Skin epidermis (tissue), 12 donors: ENCODE measurements around the gene C16orf90.
"Not testable (repeated sequence)": the region's sequence is repeated elsewhere in the genome, so short reads cannot be mapped to it uniquely, and the experiment has no call there.

Source experiments
- H3K27ac ChIP-seq, 21 experiments: fragments of 200-600 bp; sonication (generic) in 11 of 21; one replicate each; pipeline ENCODE4 v1.5.0; 2020; ENCODE audit warnings: mild to moderate bottlenecking in 3 of 21, inconsistent platforms in 2 of 21, moderate library complexity in 2 of 21
- H3K4me3 ChIP-seq, 7 experiments: fragments of 200-600 bp; sonication (generic) in 2 of 7; one replicate each; pipeline ENCODE4 v1.5.0; 2020; ENCODE audit warnings: inconsistent platforms in 2 of 7, mild to moderate bottlenecking in 2 of 7, moderate library complexity in 1 of 7

C16orf90 gene

DNA sequence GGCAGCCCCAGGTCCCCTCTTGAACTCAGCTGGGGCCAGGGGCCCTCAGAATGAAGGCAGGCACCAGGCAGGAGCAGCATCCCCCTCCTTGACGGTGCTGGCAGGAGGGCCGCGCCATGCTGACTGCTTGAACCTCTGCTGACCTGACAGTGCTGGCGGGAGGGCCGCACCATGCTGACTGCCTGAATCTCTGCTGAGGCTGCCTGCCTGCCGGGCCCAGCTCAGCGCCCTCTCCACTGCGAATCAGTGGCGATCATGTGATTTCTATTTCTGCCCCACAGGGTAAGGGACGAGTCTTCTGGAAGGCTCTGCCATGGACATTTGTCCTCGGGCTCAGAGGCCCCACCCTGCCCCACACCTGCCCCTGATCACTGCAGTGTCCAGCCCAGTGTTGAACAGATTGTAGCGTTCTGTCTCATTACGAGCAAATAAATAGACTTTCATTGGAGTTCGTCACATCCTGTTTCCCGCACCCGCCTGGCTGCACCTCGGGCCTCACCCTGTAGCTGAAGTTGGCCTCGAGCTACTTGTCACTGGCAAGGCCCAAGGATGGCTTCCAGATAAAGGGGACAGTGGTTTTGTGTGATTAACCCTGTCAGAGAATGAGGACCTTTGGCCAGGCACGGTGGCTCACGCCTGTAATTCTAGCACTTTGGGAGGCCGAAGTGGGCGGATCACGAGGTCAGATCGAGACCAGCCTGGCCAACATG is 8.6 kb downstream of the C16orf90 start:
- Histone ChIP-seq H3K4me3 (no peak overlapping the region), H3K27ac (no peak overlapping the region)

DNA sequence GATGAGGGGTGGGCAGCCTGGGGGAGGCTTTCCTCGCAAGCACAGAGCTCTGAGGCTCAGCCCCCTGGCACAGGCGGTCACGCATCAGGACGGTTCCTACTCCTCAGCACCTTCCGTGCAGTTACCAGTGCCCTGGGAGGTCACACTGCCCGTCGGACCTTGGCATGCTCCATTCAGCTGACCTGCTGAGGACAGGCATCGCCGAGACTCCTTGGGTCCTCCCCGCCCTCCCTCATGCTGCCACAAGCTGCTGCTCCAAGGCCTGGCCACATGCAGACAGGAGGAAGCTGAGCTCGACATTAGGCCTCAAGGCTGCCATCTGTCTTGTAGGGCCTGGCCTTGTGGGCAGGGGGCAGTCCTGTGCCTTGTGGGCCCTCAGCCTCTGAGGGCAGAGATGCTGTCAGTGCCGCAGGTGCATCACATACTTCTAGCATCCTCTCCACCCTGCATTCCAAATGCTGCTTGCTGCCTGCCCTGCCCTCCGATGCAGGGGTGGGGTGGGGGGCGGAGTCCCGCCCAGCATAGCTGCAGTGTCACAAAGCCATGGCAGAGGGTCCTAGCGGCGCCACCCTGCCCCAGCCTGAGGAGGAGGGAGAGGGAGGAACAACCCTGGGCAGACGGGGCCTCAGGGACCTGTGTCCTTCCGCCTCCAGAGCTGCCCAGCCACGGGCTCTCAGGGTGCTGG is 9.3 kb downstream of the C16orf90 start:
- no peak overlapping the region for H3K27ac ChIP-seq

DNA sequence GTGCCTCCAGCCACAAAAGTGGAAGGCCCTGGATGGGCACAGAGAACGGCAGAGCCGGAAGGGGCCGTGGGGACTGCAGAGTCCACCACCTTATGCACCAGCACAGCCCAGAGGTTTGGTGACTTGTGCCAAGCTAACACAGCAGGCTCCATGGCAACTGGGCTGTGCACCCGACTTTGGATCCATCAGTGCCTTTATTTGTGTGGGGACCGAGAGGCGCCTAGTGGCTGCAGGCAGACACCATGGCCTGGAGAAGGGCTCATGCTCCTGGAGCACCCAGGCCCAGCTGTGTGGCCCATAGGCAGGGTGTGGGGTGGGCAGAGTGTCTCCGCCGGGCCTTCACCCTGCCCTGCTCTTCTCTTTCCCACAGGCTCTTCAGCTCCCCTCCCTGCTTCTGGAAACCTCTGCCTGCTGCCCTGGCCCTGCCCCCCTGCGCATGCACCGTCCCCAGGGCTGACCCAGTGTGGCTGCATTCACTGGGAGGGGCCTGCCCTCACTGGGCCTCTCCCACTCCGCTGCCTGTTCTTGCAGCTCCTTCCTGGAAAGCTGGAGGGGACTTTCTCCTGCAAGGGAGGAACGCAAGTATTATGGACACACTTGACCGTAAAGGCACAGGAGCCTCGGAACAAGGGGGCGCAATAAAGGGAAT is 10.1 kb downstream of the C16orf90 start:
- no peak overlapping the region for H3K27ac ChIP-seq
- H3K4me3 ChIP-seq: no peak overlapping the region

More for the DNA sequence above, 9.3 kb downstream of the C16orf90 start:
- no peak overlapping the region for H3K4me3 ChIP-seq

DNA sequence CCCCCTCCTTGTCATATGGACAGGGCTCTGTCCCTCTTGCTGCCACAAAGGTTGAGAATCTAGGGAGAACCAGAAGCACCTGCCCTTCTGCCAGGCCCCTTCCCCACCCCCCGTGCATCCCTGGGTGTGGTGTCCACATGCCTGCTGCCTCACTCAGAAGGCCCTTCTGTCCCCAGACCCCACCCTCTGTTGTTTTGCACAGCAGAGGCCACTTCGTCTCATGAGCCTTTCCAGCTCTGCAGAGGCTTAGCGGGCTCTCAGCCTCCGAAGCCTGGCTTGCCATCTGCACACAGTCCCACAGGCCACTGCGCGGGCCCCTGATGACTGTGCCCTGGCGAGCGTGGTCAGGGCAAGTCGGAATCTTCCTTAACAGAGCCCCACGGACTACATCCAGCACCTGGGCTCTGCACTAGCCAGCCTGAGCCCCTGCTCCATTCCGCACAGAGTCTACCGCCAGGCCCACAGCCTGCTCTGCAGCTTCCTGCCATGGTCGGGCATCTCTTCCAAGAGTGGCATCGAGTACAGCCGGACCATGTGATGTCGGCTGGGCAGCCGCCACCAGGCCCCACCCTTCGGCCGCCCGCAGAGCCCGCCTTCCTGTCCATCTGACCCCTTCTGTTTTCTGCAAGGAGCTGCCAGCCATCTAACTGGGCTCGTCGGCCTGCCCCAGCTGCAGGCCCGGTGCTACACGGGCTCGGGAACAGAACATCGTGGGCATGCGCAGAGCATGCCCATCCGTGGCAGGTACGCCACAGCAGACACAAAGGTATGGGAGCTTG is 10.8 kb downstream of the C16orf90 start:
- H3K4me3 ChIP-seq: no peak overlapping the region
- no peak overlapping the region for H3K27ac ChIP-seq

GRCh38 chr16:3482659-3483241 is 12.5 kb downstream of the C16orf90 start:
- H3K4me3 ChIP-seq: no peak overlapping the region
- H3K27ac ChIP-seq: no peak overlapping the region

DNA sequence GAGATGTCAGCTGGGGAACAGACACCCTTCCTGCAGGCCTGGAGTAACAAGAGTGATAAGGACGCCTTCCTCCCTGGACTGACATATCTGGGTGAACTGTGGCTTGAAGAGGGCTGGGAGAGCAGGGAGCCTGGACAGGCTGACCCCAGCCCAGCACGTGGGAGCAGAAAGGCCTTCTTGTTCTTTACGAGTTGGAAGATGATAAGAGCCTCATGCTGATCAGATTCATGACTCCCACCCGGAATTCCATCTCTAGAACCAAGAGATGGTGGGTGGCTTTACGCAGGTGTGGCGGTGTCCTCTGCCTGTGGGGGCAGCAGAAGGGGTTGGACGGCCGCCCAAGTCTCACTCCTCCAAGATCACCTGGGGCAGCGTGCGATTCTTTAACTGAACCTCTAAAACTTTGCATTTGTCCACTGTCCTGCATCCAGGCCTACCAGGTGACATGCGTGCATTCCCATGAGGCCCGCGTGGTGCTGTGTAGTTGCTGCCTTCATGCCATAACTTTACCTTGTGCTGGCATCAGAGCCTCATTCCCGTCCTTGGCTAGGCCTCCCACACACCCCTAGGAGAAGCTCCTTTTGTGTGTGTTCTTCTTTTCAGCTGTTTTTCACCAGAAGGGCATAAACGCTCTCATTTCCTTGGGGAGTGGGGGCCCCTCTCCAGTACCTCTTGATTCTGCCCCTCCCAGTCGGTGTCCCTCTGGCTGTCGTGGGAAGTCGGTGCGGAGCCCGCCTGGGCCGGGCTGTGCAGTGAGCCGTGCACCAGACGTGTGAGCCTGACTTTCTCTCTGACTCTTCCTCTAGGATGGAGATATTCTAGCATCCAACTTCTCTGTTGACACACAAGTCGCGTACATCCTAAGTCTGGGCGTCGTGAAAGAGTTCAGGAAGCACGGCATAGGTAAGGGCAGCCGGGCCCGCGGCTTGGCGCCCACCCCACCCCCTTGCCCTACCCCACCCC is 13.3 kb downstream of the C16orf90 start:
- no peak overlapping the region for H3K4me3 ChIP-seq
- no peak overlapping the region for H3K27ac ChIP-seq

GRCh38 chr16:3480901-3481695 is 14.2 kb downstream of the C16orf90 start:
- Histone ChIP-seq H3K4me3 (no peak overlapping the region), H3K27ac (no peak overlapping the region)

- no peak overlapping the region for H3K4me3 ChIP-seq
- H3K27ac ChIP-seq: no peak overlapping the region
These were observed 15.6 kb downstream of the C16orf90 start for GRCh38 chr16:3479654-3480216.

DNA sequence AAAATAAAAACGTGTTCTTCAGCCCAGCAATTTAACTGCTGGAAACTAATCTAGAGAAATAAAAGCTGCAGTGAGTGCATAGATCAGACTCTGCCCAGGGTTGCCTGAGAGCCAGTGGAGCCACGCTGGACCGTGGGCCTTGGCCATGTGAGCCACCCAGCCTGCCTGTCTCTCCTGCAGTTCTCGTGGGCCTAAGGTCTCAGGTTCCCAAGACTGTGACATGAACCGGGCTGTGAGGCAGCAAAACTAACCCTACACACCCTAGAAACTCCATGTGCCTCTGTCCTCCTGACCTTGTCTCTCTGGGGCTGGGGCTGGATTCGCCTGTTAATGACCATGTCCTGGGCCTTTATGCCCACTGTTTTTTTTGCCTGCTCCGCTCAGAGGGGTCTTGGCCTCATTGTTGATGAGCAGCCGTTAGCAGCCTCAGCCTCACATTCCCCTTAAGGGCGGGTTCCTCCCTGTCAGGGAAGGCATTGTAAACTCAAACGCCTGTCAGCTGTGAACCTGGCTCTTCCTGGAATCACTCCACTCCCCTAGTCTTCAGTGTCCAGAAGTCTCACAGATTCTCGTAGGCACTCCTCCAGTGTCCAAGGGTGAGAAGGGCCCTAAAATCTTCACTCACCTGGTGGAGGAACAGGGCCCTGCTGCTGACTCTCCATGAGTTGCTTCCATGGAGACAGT is 16.9 kb downstream of the C16orf90 start:
- no peak overlapping the region for H3K27ac ChIP-seq
- H3K4me3 ChIP-seq: no peak overlapping the region

- H3K27ac ChIP-seq: no peak overlapping the region
- H3K4me3 ChIP-seq: no peak overlapping the region
These were observed 18.9 kb downstream of the C16orf90 start for GRCh38 chr16:3476409-3476808.

DNA sequence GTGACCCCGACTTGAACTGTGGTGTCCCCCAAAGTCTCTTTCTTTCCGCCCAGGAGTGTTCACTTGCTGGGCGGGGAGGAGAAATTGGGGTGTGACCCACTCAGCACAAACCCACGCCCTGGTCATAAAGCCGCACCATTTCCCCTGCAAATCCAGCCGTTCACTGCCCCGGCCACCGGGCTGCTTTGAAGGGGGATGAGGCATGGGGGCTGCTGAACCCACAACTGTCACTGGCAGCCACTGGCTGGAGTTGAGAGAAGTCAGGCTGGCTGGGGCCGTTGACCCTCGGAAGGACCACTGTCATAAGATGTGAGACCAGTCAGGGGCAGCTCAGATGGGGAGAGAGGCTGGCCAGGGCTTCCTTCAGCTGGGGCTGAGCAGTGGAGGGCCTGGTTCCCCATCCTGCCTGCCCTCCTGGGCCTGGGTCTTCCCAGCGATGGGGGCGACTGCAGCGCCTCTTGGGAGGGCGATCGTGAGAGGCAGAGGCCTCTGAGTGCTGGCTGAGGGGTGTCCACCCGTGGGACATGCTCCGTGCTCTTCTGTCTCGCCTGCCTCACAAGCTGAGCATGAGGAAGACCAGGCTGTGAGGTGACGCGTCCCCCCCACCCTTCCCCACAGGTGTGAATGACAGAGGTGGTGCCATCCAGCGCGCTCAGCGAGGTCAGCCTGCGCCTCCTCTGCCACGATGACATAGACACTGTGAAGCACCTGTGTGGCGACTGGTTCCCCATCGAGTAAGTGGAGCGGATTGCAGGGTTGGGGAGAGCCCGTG is 19.5 kb downstream of the C16orf90 start:
- Histone ChIP-seq H3K27ac (no peak overlapping the region), H3K4me3 (no peak overlapping the region)

DNA sequence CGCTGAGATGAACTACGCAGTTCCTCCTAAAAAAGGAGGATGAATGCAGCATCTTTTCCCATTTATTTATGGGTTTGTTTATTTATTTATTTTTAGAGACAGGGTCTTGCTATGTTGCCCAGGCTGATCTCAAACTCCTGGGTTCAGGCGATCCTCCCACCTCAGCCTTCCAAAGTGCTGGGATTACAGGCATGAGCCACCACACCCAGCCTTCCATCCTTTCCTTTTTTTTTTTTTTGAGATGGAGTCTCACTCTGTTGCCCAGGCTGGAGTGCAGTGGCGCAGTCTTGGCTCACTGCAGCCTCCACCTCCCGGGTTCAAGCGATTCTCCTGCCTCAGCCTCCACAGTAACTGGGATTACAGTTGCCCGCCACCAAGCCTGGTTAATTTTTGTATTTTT is 20.4 kb downstream of the C16orf90 start:
- not testable (repeated sequence) for H3K4me3 ChIP-seq, H3K27ac ChIP-seq

GRCh38 chr16:3474136-3474779 is 21.0 kb downstream of the C16orf90 start:
- Histone ChIP-seq H3K4me3 (no peak overlapping the region), H3K27ac (no peak overlapping the region)

GRCh38 chr16:3473596-3473943 is 21.7 kb downstream of the C16orf90 start:
- not testable (repeated sequence) for H3K4me3 ChIP-seq, H3K27ac ChIP-seq

GRCh38 chr16:3472878-3473595 is 22.3 kb downstream of the C16orf90 start:
- Histone ChIP-seq H3K4me3 (no peak overlapping the region), H3K27ac (no peak overlapping the region)
